ENCODE data around the gene TMEM150B.

TMEM150B gene

DNA sequence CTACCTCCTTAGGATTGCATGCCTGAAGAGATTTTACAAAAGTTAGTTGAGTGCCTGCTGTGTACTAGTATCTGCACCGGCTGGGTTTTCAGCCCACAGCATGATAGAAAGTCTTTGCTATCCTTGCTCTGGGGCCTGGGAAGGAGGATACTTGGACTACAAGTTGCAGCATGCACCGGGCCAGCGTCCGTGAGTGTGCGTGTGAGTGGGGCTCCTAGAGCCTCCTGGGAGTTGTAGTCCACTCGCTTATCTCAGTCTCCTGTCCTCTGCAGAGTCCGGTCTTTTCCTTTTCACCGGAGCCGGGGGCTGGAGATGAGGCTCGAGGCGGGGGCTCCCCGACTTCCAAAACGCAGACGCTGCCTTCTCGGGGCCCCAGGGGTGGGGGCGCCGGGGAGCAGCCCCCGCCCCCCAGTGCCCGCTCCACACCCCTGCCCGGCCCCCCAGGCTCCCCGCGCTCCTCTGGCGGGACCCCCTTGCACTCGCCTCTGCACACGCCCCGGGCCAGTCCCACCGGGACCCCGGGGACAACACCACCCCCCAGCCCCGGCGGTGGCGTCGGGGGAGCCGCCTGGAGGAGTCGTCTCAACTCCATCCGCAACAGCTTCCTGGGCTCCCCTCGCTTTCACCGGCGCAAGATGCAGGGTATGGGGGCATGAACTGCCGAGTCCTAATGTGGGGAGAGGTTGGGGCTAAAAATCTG lies 20.7 kb downstream of the TMEM150B start:
- H3K4me3 ChIP-seq (ENCODE audit: low read depth, low read length) = no peak overlapping the region
- TF ChIP-seq, protein P1, sequence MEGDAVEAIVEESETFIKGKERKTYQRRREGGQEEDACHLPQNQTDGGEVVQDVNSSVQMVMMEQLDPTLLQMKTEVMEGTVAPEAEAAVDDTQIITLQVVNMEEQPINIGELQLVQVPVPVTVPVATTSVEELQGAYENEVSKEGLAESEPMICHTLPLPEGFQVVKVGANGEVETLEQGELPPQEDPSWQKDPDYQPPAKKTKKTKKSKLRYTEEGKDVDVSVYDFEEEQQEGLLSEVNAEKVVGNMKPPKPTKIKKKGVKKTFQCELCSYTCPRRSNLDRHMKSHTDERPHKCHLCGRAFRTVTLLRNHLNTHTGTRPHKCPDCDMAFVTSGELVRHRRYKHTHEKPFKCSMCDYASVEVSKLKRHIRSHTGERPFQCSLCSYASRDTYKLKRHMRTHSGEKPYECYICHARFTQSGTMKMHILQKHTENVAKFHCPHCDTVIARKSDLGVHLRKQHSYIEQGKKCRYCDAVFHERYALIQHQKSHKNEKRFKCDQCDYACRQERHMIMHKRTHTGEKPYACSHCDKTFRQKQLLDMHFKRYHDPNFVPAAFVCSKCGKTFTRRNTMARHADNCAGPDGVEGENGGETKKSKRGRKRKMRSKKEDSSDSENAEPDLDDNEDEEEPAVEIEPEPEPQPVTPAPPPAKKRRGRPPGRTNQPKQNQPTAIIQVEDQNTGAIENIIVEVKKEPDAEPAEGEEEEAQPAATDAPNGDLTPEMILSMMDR (conservative IDR thresholded peaks at IDR 0.05; ENCODE audit: low read depth, low read length) = no peak
- peak; percentile 46 for DNase-seq (ENCODE audit: low read depth)

DNA sequence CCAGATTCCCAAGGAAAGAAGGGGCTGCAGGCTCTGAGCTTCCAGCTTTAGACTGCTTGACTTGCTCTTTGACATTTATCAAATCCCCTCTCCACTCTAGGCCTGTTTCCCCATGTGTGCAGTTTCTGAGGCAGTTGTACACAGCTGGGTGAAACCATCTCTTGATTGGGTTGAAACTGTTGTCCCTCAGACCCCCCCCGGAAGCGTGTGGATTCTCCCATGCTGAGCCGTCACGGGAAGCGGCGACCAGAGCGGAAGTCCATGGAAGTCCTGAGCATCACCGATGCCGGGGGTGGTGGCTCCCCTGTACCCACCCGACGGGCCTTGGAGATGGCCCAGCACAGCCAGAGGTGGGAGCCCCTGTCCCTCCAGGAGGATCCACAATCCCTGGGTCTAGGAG lies 21.7 kb downstream of the TMEM150B start:
- TF ChIP-seq, protein P1 (conservative IDR thresholded peaks at IDR 0.05; ENCODE audit: low read depth, low read length) = no peak
- H3K4me3 ChIP-seq (ENCODE audit: low read depth, low read length) = no peak overlapping the region

DNA sequence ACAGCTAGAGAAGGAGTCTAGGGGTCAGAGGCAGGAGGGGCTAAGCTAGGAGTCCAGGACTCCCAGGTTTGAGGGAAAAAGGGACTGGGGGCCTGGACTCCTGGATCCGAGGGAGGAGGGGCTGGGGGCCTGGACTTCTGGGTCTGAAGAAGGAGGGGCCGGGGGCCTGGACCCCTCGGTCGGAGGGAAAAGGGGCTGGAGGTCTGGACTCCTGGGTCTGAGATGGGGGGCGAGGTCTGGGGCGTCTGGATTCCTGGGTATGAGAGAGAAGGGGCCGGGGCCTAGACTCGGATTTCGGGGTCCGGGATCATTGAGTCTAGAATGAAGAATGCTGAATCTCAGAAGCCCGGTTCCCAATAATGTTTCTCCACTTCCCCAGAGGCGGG lies 22.8 kb downstream of the TMEM150B start:
- H3K4me3 ChIP-seq (ENCODE audit: low read depth, low read length) = peak overlapping the region; percentile 65
- no peak for DNase-seq (ENCODE audit: low read depth)
- TF ChIP-seq, protein P1 (conservative IDR thresholded peaks at IDR 0.05; ENCODE audit: low read depth, low read length) = no peak

More for the DNA sequence above, 21.7 kb downstream of the TMEM150B start:
- no peak for DNase-seq (ENCODE audit: low read depth)

DNA sequence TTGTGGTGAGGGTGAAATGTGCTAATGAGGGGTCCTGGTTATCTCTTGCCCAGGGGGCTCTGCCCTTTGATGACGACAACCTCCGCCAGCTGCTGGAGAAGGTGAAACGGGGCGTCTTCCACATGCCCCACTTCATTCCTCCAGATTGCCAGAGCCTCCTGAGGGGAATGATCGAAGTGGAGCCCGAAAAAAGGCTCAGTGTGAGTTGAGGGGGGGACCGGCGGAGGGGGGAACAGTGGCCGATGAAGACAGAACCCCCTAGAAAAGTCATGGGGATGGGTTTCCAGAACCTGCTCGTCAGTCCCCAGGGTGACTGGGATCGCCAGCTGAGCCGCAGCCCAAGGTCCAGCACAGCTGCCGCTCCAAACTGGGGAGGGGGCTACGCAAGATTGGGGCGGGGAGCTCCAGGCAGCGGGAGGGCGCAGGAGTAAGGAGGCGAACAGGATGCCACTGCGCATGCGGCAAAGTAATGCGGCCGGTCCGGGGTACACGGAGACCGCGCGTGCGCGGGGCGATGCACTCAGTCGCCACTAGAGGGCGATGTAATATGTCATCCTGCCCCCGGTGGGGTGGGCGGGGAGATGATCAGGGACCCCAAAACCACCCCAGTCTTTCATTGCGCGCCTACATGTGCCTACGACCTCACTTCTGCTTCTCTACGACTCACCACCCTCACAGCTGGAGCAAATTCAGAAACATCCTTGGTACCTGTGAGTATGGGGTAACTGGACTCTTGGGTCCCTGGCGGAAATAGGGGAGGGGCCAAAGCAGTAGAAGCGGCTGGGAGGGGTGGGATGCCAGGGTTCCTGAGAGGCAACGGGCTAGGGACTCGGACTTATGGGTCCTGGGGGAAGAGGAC lies 23.5 kb downstream of the TMEM150B start:
- TF ChIP-seq, protein P1 (conservative IDR thresholded peaks at IDR 0.05; ENCODE audit: low read depth, low read length) = peak; percentile 86
- peak; percentile 78 for DNase-seq (ENCODE audit: low read depth)
- peak overlapping the region; percentile 65 for H3K4me3 ChIP-seq (ENCODE audit: low read depth, low read length)

DNA sequence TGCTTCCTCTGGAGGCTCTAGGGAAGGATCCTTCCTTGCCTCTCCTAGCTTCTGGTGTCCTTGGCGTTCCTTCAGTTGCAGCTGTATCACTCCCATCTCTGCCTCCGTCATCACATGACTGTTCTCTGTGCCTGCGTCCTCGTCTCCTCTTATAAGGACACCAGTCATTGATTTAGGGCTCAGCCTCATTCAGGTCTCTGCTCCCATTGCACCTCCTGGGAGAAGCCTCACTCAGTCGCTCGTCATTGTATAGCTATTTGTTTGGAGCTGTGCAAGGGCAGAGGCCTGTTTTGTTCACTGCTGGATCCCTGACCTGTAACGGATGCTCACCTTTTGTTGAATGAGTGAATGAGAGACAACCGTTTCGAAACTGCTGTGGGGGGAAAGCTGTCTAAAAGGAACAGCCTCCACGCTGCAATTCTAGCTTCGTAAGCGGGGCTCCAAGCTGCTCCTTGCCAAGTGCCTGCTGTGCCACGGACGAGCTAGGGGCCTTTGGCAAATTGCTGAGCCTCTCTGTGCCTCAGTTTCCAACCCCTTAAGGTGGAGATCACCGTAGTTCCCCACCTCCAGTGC lies 24.2 kb downstream of the TMEM150B start:
- no peak for DNase-seq (ENCODE audit: low read depth)
- no peak overlapping the region for H3K4me3 ChIP-seq (ENCODE audit: low read depth, low read length)
- TF ChIP-seq, protein P1 (conservative IDR thresholded peaks at IDR 0.05; ENCODE audit: low read depth, low read length) = no peak

DNA sequence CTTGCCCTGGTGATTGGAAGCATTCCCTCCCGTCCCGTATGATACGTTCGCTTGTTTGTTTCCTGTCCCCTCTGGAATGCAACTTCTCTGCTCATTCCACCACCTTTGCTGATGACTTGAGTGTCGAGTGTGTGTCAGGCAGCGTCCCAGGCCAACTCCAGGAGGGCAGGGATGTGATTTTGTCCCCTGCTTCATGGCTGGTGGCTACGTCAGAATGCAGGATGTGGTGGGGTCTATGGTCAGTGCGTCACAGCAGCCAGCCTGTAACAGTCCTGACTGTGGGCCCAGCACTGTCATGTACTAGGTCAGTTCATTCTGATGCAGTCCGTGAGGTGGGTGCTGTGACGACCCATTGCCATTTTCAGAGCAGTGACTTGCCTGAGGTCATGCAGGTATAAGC lies 25.1 kb downstream of the TMEM150B start:
- TF ChIP-seq, protein P1 (conservative IDR thresholded peaks at IDR 0.05; ENCODE audit: low read depth, low read length) = no peak
- H3K4me3 ChIP-seq (ENCODE audit: low read depth, low read length) = no peak overlapping the region
- DNase-seq (ENCODE audit: low read depth) = no peak

All from choroid plexus epithelial cell (primary cell).